Cerebellar cortex (tissue), 1 donor: Measurements from ENCODE around the gene ASCC1.
"Not testable (repeated sequence)": the region's sequence is repeated elsewhere in the genome, so short reads cannot be mapped to it uniquely, and the experiment has no call there.

Source experiments
- DNase-seq: peaks from one replicate; pipeline ENCODE4 v3.0.0-alpha.2; 2015; ENCODE audit warnings: low spot score

Gene ASCC1

DNA sequence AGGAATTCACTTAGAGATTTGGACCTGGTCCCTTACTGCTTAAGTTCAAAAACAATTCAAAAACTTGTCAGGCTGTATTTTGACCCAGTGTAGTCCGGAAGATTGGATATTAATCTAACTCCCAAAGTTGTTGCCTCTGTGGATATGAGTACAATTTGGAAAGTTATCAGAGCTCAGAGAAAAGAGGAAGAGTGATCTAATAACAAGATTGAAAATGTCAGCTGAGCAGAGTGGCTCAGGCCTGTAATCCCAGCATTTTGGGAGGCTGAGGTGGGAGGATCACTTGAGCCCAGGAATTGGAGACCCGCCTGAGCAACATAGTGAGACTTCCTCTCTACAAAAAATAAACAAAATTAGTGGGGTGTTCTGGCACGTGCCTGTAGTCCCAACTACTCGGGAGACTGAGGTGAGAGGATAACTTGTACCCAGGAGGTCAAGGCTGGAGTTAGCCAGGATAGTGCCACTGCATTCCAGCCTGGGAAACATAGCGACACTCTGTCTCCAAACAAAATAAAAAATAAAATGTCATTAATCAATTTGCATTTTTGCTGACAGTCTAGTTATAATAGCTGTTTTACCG lies 3.2 kb upstream of the ASCC1 start:
- DNase-seq = no peak

DNA sequence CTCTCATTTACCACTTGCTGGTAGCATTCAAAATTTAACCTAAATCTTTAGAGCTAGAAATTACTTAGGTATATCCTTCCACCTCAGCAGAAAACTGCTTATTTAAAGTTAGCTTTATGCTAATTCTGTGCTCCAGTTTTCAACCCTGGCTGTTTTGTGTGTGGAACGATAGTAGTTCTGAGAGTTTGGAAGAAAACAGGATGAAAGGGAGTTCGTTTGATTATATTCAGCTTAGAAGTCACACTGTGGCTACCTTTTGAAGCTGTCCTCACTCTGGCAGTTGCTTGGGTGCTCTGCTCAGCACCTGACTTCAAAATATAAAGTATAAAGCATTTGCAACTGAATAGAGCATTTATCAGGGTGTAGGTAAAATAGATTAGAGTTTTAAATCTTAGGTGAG lies 2.6 kb upstream of the ASCC1 start:
- DNase-seq = no peak

DNA sequence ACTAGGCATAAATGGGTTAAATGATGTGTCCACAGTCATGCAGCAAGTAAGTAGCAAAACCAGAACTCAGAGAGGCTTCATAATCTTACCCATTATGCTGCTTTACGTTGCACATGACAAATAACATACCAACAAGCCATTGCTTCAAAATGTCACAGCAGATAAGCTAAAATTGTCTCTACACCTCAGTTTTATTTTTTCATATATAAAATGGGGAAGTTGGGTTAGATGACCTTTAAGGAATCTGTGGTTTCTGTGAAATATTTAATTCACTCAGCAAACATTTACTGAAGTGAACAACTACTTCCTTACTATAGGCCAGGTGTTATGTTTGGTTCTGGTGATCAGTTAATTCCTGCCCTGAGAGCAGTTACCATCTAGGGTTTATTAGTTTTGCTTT lies 2.2 kb upstream of the ASCC1 start:
- DNase-seq = no peak

DNA sequence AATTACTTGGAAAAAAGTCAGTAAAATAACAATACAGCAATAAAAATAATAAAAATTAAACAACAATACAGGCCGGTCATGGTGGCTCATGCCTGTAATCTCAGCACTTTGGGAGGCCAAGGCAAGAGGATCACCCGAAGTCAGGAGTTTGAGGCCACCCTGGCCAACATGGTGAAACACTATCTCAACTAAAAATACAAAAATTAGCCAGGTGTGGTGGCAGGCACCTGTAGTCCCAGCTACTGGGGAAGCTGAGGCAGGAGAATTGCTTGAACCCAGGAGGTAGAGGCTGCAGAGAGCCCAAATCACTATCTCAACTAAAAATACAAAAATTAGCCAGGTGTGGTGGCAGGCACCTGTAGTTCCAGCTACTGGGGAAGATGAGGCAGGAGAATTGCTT lies 4.2 kb downstream of the ASCC1 start:
- not testable (repeated sequence) for DNase-seq

DNA sequence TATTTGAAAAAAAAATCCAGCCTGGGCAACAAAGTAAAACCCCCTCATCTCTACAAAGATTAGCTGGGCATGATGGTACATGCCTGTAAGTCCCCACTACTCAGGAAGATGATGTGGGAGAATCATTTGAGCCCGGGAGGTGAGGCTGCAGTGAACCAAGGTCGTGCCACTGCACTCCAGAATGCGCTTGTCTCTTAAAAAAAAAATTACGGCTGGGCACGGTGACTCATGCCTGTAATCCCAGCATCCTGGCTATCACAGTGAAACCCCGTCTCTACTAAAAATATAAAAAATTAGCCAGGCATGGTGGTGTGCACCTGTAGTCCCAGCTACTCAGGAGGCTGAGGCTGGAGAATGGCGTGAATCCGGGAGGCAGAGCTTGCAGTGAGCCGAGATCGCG lies 4.7 kb downstream of the ASCC1 start:
- DNase-seq = not testable (repeated sequence)

DNA sequence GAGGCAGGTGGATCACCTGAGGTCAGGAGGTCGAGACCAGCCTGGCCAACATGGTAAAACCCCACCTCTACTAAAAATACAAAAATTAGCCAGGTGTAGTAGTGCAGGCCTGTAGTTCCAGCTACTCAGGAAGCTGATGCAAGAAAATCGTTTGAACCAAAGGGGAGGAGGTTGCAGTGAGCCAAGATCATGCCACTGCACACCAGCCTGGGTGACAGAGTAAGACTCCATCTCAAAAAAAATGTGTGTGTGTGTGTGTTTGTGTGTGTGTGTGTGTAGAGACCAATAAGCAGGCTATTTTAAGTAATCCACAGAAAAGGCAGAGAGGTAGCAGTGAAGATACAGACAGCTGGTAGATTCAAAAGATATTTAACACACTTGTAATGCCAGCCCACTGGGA lies 7.5 kb downstream of the ASCC1 start:
- not testable (repeated sequence) for DNase-seq

DNA sequence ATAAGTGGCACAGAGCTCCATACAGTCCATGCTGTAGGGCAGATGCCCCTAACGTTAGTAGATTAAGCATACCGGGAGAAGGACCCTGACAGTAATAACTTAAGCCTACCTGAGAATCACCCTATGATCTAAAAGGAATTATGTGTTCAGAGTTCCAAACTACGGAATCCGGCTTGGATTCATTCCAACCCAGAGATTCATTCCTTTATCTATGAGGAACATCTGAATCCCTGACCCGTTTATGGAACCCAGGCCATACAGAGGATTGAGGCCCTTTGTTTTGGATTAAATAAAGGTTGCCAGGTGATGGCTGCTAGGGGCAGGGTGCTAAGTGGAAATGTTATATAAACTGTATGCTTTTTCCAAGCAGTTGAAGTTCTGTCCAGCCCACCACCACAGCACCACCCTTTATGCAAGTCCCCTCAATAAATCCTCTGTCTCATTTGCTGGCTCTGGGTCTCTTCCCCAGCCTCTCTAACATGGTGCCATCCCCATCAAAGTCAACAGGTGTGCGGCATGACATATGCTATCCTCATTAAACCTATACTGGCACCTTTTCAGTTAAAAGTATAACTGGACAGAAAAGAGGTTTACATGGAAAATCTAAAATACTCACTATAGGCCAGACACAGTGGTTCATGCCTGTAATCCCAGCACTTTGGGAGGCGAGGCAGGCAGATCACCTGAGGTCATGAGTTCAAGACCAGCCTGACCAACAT lies 9.4 kb downstream of the ASCC1 start:
- DNase-seq = no peak

DNA sequence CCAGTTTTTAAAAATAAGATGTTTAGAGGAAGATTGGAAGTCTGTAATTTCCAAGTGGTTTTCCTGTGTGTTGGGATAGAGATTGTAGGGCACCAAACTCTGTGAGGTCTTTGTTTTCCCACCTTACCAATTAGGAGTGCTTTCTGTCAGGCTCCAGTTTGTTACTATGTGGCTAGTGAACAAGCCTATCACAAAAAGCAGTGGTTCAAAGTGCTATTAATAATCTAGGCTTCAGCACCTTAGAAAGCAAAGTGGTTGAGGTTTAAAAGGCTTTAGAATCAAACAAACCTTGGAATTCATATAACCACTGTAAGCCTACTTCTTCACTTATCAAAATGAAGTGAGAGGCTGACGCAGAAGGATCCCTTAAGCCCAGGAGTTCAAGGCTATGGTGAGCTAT lies 11.4 kb downstream of the ASCC1 start:
- DNase-seq = no peak

DNA sequence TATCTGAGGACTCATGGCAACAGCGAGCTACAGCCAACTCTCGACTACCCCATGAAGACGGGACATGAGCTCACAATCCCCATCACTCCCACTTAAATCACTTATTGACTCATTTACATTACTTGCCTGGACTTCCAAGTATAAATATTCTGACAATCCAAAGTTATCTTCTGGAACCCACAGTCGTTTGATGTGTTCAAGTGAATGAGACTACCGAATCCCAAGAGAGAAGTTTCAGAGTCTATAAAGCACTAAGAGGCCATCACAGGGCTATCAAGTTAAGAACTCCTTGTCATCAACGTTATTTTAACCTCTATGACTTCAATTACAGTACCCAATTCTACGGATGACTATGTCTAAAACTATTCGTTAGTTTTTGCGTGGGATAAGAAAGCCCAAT lies 11.8 kb downstream of the ASCC1 start:
- DNase-seq = no peak

DNA sequence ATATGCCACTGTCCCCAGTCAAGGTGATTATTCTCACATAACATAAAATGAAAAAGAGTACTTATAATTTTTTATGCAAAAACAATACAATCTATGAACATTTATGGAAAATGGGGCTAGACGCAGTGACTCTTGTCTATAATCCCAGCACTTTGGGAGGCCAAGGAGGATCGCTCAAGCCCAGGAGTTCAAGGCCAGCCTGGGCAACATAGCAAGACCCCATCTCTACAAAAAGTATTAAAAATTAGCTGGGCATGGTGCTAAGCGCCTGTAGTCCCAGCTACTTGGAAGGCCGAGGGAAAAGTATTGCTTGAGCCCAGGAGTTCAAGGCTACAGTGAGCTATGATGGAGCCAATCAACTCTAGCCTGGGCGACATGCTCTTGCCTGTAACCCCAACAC lies 14.8 kb downstream of the ASCC1 start:
- no peak for DNase-seq

DNA sequence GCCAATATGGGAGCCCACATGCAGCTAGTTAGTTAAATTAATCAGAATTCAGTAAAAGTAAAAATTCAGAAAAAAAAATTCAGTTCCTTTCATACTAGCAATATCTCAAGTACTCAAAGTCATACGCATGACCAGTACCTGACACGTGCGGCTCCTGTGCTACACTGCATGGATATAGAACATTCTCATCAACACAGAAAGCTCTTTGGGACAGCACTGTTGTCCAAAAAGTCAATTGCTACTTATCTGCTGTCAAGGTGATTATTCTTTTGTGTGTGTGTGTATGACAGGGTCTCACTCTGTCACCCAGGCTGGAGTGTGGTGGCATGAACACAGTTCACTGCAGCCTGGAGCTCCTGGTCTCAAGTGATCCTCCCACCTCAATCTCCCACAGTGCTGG lies 15.2 kb downstream of the ASCC1 start:
- DNase-seq = no peak

DNA sequence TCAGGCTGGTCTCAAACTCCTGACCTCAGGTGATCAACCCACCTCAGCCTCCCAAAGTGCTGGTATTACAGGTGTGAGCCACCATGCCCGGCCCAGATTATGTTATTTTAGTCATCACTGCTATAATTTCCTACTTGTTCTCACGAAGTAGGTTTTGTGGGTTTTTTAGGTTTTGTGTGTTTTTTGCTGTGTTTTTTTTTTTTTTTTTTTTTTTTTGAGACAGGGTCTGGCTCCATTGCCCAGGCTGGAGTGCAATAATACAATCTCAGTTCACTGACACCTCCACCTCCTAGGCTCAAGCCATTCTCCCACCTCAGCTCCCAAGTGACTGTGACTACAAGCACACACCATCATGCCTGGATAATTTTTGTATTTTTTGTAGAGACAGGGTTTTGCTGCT lies 21.1 kb downstream of the ASCC1 start:
- no peak for DNase-seq

DNA sequence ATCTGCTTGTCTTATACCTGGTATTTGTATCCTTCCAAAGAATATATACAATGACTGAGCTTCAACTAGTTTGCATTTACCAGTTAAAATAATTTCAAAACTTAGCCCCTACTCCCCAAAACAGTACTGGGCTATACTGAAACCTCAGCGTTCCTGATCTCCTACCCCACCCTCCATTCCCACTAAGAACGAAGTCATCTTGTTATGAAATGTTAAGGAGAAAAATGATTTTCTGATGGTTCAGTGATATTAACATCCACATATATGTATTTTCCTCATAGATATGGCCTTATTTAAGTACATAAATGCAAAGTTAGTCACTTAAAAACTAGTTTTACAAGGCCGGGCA lies 29.1 kb downstream of the ASCC1 start:
- no peak for DNase-seq

DNA sequence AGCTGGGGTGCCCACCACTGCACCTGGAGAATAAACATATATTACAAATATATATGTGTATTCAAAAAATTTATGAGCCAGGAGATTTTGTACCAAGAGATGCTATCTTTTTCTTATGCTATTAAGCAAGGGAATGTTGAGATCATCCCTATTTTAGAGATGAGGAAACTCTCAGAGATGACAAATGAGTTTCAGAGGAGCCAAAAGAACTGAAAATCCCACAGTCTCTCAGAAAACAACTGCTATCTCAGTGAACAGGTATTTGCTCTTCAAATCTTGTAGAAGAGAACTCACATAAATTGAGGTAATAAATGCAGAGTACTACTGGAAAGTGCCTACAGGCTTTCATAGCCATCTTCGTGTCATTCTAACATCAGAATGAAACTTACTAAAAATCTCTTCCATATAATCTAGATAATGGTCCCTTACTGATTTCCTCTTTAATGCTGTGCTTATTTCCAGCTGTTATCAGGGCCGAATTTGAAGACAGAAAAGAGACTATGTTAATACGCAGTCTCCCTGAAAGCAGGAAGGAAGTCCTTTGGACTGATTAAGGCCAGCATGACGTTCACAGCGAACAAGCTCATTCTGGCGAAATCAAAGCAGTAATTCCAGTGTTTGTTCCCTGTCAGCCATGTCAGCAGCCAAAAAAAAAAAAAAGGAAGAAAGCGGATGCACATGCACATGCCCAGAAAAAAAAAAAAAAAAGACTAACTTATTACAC lies 29.7 kb downstream of the ASCC1 start:
- DNase-seq = no peak

DNA sequence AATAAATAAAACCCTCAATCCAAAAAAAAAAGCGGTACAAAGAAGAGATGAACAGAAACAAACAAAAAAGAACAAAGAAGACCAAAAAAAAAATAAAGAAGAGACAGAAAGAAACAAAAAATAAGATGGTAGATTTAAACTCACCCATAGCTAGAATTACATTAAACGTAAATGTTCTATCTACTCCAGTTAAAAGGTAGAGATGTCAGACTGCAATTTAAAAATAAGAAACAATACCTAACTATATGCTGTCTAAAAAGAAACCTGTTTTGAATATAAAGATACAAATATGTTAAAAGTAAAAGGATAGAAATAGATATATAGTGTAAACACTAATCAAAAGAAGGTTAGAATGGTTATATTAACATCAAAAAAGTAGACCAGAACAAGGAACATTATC lies 31.9 kb downstream of the ASCC1 start:
- DNase-seq = no peak

DNA sequence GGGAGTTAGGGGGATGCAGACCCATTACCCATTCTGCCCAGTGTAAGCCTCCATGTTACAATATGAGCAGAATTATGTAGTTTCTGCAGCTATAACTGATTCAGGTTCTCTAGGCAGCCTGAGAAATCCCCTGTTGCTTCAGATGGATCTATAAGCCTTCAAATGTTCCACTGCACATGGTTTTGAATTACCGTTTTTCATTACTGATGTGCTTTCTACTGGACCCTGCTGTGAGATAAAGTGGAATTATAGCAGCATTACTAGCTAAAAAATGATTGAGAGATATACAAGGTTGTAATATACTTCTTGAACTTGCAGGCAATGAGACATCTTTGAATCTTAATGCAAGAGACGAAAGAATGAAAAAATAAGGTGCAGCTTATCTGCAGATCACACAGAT lies 38.6 kb downstream of the ASCC1 start:
- no peak for DNase-seq

DNA sequence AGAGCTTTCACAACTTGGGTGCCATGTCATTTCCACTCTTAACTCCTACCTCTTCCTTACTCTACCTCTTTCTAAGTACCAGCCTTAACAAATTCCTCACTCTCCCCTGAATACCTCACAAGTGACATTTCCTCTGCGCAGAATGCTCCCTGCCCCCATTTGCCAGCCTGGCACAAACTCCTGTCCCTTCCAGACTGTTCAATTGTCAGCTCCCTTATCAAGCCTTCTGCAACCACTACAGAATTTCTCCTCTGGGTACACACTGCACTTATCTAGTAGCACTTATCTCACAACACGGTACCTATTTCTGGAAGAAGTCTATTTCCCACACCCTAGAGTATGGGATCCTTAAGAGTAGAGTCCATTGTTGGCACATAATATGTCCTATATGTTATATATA lies 39.4 kb downstream of the ASCC1 start:
- DNase-seq = no peak

DNA sequence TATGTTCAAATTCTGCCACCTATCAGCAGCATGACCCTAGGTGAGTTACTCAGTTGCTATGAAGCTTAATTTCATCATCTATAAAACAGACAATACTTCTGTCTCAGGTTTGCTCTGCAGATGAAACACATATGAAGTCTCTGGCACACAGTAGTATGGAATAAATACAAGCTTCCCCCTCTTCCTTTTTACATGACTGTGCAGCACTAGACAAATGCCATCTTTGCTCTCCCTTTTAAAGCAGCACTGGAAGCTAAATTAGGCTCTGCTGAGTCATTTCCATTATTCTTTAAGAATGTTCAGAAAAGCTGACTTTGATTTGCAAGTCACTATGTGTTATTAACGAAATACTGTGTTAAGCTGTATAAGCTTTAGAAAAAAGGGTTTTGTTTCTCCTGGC lies 40.9 kb downstream of the ASCC1 start:
- no peak for DNase-seq

DNA sequence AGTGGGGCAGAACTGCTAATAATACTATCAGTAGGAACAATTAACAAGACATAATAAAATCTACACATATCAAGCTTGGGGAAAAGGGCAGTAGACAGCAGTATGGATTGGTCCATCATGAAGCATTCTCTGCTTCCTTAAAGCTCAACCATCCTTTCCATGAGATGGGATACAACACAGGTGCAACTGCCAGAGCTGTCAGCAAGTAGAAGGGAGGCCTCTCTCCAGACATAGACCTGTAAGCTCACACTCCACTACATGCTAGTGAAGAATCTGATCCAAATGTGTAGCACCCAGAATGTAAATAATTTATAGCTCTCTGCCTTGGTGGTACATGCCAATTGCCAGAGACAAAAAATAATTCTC lies 41.8 kb downstream of the ASCC1 start:
- no peak for DNase-seq

DNA sequence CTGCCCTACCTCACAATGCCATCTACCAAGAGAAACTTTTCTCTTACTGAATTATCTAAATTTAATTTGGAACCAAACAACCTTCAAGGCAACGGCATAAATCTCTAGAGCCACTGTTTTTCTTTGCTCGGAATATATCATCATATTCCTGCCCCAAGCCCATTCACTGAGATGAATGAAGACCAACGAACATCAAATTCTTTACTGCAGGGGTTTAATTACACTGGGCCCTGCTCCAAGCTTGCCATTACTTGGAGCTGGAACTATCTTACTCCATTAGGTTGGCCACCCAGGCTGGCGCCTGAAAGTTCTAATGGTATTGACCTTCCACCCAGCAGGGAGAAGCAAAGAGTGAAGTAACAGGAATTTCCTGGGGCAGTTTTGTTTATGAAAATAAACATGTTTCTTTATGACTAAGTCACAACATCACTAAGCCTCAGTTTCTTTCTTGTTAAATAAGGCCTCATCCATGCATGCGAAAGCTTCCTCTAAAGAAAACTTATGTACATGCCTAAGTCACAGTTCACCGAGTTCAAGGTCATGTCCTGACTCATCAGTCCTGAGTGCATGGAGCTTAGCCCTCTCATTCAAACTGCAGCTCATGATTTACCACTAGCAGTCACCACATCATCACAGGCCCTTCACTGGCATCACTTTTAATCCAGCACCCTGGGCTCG lies 42.3 kb downstream of the ASCC1 start:
- no peak for DNase-seq

DNA sequence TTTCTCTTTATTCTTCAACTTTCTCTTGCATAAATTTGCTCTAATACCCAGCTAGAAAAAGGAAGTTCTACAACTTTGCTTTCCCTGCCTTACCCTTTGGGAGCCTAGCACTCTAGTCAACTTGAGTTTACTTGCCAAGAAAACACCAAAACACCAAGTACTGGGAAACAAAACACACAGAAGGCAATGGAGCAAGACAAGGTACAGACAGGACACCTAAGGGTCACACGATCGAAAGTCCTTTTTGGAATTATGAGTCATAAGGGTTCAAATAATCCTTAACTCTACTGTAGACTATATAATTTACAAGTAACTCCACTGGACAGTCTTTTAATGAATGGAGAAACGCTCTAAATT lies 42.8 kb downstream of the ASCC1 start:
- DNase-seq = no peak

DNA sequence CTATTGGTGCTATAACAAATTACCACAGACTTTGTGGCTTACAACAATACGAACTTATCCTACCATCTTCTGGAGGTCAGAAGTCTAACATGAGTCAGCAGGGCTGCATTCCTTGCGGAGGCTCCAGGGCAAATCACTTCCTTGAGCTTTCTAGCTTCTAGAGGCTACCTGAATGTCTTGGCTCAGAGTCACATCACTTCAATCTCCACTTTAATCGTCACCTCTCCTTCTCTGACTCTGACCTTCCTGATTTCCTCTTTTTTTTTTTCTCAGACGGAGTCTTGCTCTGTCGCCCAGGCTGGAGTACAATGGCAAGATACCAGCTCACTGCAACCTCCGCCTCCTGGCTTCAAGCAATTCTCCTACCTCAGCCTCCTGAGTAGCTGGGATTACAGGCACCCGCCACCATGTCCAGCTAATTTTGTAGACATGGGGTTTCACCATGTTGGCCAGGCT lies 44.9 kb downstream of the ASCC1 start:
- DNase-seq = no peak

DNA sequence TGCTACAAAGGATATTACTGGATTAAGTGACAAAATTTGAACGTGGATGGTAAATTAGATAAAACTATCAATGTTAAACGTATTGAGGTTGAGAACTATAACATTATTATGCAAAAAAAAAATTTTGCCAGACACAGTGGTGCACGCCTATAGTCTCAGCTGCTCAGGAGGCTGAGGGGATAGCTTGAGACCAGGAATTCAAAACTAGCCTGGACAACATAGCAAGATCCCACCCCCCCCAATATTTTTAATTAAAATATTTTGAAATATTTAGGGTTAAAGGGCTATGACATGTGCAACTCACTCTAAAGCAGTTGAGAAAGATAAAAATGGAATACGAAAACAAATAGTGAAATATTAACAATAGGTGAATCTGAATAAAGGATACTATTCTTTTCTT lies 45.3 kb downstream of the ASCC1 start:
- DNase-seq = no peak
